BLaER1 (cell line): Measurements from ENCODE around the gene CKS2.

Source experiments
- H3K27ac ChIP-seq: shearing (Covaris generic); formaldehyde crosslinking; 2 replicates; pipeline ENCODE4 v1.8.1; 2022
- H3K27me3 ChIP-seq: shearing (Covaris generic); formaldehyde crosslinking; 2 replicates; pipeline ENCODE4 v1.8.1; 2022
- H3K36me3 ChIP-seq: shearing (Covaris generic); formaldehyde crosslinking; 2 replicates; pipeline ENCODE4 v1.8.1; 2022
- H3K4me1 ChIP-seq: shearing (Covaris generic); formaldehyde crosslinking; 2 replicates; pipeline ENCODE4 v1.8.1; 2022
- H3K4me2 ChIP-seq: shearing (Covaris generic); formaldehyde crosslinking; 2 replicates; pipeline ENCODE4 v1.8.1; 2022
- H3K4me3 ChIP-seq: shearing (Covaris generic); formaldehyde crosslinking; 2 replicates; pipeline ENCODE4 v1.8.1; 2022
- H3K9ac ChIP-seq: shearing (Covaris generic); formaldehyde crosslinking; 2 replicates; pipeline ENCODE4 v1.8.1; 2022
- H3K9me3 ChIP-seq: shearing (Covaris generic); formaldehyde crosslinking; 2 replicates; pipeline ENCODE4 v1.8.1; 2022
- H4K20me1 ChIP-seq: shearing (Covaris generic); formaldehyde crosslinking; 2 replicates; pipeline ENCODE4 v1.8.1; 2022
- Cebpa-rat ChIP-seq: shearing (Covaris generic); IDR thresholded peaks from 2 replicates; pipeline ENCODE4 v1.8.1; 2022

CKS2 gene

GRCh38 chr9:89357331-89358197 lies 46.6 kb downstream of the CKS2 start:
- H3K27me3 ChIP-seq, result no peaks in the 10 kb centered on the region
- H3K36me3 ChIP-seq, result peaks cover 100% of the 10 kb centered on the region
- no peak overlapping the region for H3K4me3 ChIP-seq
- no peak overlapping the region for H3K9ac ChIP-seq
- no peak overlapping the region for H3K27ac ChIP-seq
- no peaks in the 10 kb centered on the region for H3K4me1 ChIP-seq
- no peaks in the 10 kb centered on the region for H3K9me3 ChIP-seq
- no peak for TF ChIP-seq Cebpa-rat
- no peak overlapping the region for H3K4me2 ChIP-seq
- H4K20me1 ChIP-seq, result peaks cover 79% of the 10 kb centered on the region

- Histone ChIP-seq H3K27ac (no peak overlapping the region), H3K9me3 (no peaks in the 10 kb centered on the region), H3K27me3 (no peaks in the 10 kb centered on the region), H4K20me1 (peaks cover 73% of the 10 kb centered on the region), H3K9ac (no peak overlapping the region), H3K4me1 (no peaks in the 10 kb centered on the region), H3K36me3 (peaks cover 100% of the 10 kb centered on the region), H3K4me2 (no peak overlapping the region), H3K4me3 (no peak overlapping the region)
- TF ChIP-seq Cebpa-rat, result no peak
These were observed 47.5 kb downstream of the CKS2 start for GRCh38 chr9:89358376-89358916.

- Histone ChIP-seq H3K4me3 (no peak overlapping the region), H3K9me3 (no peaks in the 10 kb centered on the region), H3K27me3 (no peaks in the 10 kb centered on the region), H3K27ac (no peak overlapping the region), H3K36me3 (peaks cover 100% of the 10 kb centered on the region), H3K4me1 (no peaks in the 10 kb centered on the region), H4K20me1 (peaks cover 67% of the 10 kb centered on the region), H3K4me2 (no peak overlapping the region), H3K9ac (no peak overlapping the region)
- no peak for TF ChIP-seq Cebpa-rat
These were observed 48.0 kb downstream of the CKS2 start for GRCh38 chr9:89358985-89359384.

GRCh38 chr9:89359751-89360261 lies 48.8 kb downstream of the CKS2 start:
- Histone ChIP-seq H3K4me1 (no peaks in the 10 kb centered on the region), H3K27ac (no peak overlapping the region), H4K20me1 (peaks cover 59% of the 10 kb centered on the region), H3K36me3 (peaks cover 96% of the 10 kb centered on the region), H3K4me3 (no peak overlapping the region), H3K4me2 (no peak overlapping the region), H3K9ac (no peak overlapping the region), H3K9me3 (no peaks in the 10 kb centered on the region), H3K27me3 (no peaks in the 10 kb centered on the region)
- TF ChIP-seq Cebpa-rat, result no peak

- Histone ChIP-seq H4K20me1 (peaks cover 52% of the 10 kb centered on the region), H3K27ac (no peak overlapping the region), H3K4me2 (no peak overlapping the region), H3K36me3 (peaks cover 89% of the 10 kb centered on the region), H3K9me3 (no peaks in the 10 kb centered on the region), H3K27me3 (no peaks in the 10 kb centered on the region), H3K4me3 (no peak overlapping the region), H3K4me1 (no peaks in the 10 kb centered on the region), H3K9ac (no peak overlapping the region)
- no peak for TF ChIP-seq Cebpa-rat
These were observed 49.5 kb downstream of the CKS2 start for GRCh38 chr9:89360465-89360864.

- Histone ChIP-seq H3K9ac (no peak overlapping the region), H3K9me3 (no peaks in the 10 kb centered on the region), H3K4me3 (no peak overlapping the region), H3K27me3 (no peaks in the 10 kb centered on the region), H3K4me1 (no peaks in the 10 kb centered on the region), H3K4me2 (no peak overlapping the region), H3K27ac (no peak overlapping the region), H3K36me3 (peaks cover 83% of the 10 kb centered on the region), H4K20me1 (peaks cover 47% of the 10 kb centered on the region)
- no peak for TF ChIP-seq Cebpa-rat
These were observed 50.0 kb downstream of the CKS2 start for GRCh38 chr9:89361031-89361430.

GRCh38 chr9:89361816-89362646 lies 51.0 kb downstream of the CKS2 start:
- Histone ChIP-seq H3K4me1 (no peaks in the 10 kb centered on the region), H3K27me3 (no peaks in the 10 kb centered on the region), H3K9me3 (no peaks in the 10 kb centered on the region), H3K4me2 (no peak overlapping the region), H3K36me3 (peaks cover 73% of the 10 kb centered on the region), H3K9ac (no peak overlapping the region), H3K4me3 (no peak overlapping the region), H3K27ac (no peak overlapping the region), H4K20me1 (peaks cover 37% of the 10 kb centered on the region; the same call in 1 of the 2 replicates)
- TF ChIP-seq Cebpa-rat, result no peak

GRCh38 chr9:89362647-89363310 lies 51.8 kb downstream of the CKS2 start:
- Histone ChIP-seq H3K4me2 (no peak overlapping the region), H3K27me3 (no peaks in the 10 kb centered on the region), H4K20me1 (peaks cover 31% of the 10 kb centered on the region; the same call in 1 of the 2 replicates), H3K9ac (no peak overlapping the region), H3K4me3 (no peak overlapping the region), H3K9me3 (no peaks in the 10 kb centered on the region), H3K36me3 (peaks cover 66% of the 10 kb centered on the region), H3K4me1 (no peaks in the 10 kb centered on the region), H3K27ac (no peak overlapping the region)
- no peak for TF ChIP-seq Cebpa-rat

GRCh38 chr9:89363311-89363670 lies 52.3 kb downstream of the CKS2 start:
- Histone ChIP-seq H3K4me3 (no peak overlapping the region), H3K27me3 (no peaks in the 10 kb centered on the region), H3K4me2 (no peak overlapping the region), H3K9me3 (no peaks in the 10 kb centered on the region), H4K20me1 (peaks cover 26% of the 10 kb centered on the region; the same call in 1 of the 2 replicates), H3K4me1 (no peaks in the 10 kb centered on the region), H3K9ac (no peak overlapping the region), H3K27ac (no peak overlapping the region), H3K36me3 (peaks cover 61% of the 10 kb centered on the region)
- TF ChIP-seq Cebpa-rat, result no peak
